Osteoblast (primary cell): ENCODE measurements around the gene EPHA4. TPM values are rescaled to one million over a fixed set of nuclear protein-coding genes. Genes with fewer than 3 reads are reported as not detected.

ENCODE experiments used
- DNase-seq: peaks from one replicate; pipeline ENCODE4 v3.0.0; 2011; ENCODE audit warnings: low spot score, mixed read lengths; ENCODE audit not compliant: insufficient read length; ENCODE audit errors: missing footprints
- H2AFZ ChIP-seq: 2 replicates; pipeline ENCODE4 v1.6.0; 2011; ENCODE audit warnings: mild to moderate bottlenecking, low read length
- H3K27ac ChIP-seq: 2 replicates; pipeline ENCODE4 v1.5.1; 2011; ENCODE audit warnings: mild to moderate bottlenecking, low read depth, low read length, moderate library complexity
- H3K27me3 ChIP-seq: 2 replicates; pipeline ENCODE4 v1.6.0; 2012; ENCODE audit warnings: mild to moderate bottlenecking, control low read depth, inconsistent platforms, low read length, moderate library complexity; ENCODE audit not compliant: insufficient read depth
- H3K36me3 ChIP-seq: 2 replicates; pipeline ENCODE4 v1.5.1; 2011; ENCODE audit warnings: mild to moderate bottlenecking, low read length, control low read depth, moderate library complexity; ENCODE audit not compliant: insufficient read depth
- H3K4me1 ChIP-seq: 2 replicates; pipeline ENCODE4 v1.5.1; 2011; ENCODE audit warnings: mild to moderate bottlenecking, low read length, control low read depth, moderate library complexity; ENCODE audit not compliant: insufficient read depth
- H3K4me2 ChIP-seq: 2 replicates; pipeline ENCODE4 v1.6.0; 2011; ENCODE audit warnings: mild to moderate bottlenecking, low read length; ENCODE audit not compliant: insufficient read depth
- H3K4me3 ChIP-seq: fragments of 200-600 bp; sonication (generic); 3 replicates; pipeline ENCODE4 v1.5.1; 2012; ENCODE audit warnings: mild to moderate bottlenecking, low read length, inconsistent platforms; ENCODE audit not compliant: insufficient read depth
- H3K79me2 ChIP-seq: 2 replicates; pipeline ENCODE4 v1.6.0; 2012; ENCODE audit warnings: mild to moderate bottlenecking, low read length, control low read depth, inconsistent platforms; ENCODE audit not compliant: insufficient read depth
- H3K9me3 ChIP-seq: 2 replicates; pipeline ENCODE4 v1.5.1; 2011; ENCODE audit warnings: low read depth, low read length, control low read depth
- H4K20me1 ChIP-seq: 2 replicates; pipeline ENCODE4 v1.6.0; 2012; ENCODE audit warnings: mild to moderate bottlenecking, low read length, control low read depth; ENCODE audit not compliant: insufficient read depth
- total RNA-seq: library from RNA; depleted of rRNA; stranded (reverse); fragments of >200 nt; gene quantifications from 2 replicates; pipeline ENCODE4 v1.2.3, GENCODE V29; 2012
- TF ChIP-seq, protein P1 (sequence below): IDR thresholded peaks from 2 replicates; pipeline ENCODE4 v1.5.1; 2011; ENCODE audit warnings: mild to moderate bottlenecking, low read depth, low read length, moderate library complexity; ENCODE audit errors: extremely low read depth

The EPHA4 gene
- total RNA-seq, 1 donor = 15.9 TPM

DNA sequence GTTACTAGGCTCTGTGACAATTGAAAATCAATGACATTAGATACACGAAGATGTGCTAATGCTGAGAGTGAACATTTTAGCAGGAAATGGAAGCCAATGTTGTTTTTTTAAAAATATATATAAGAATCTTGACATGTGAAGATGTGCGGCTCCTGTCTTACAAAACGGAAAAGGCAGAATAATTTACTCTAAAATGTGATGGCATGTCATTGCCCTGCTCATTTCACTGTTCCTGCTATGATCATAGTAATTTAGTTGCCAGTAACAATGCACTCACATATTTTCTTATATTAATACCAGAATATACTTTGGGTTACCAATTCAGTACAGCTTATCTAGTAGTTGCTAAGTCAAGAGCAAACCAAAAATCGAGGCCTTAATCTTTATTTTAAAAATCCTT lies 10.3 kb downstream of the EPHA4 start:
- no peak for DNase-seq
- Histone ChIP-seq H2AFZ (no peak overlapping the region), H3K27me3 (no peaks in the 10 kb centered on the region), H3K9me3 (no peaks in the 10 kb centered on the region), H3K27ac (no peak overlapping the region), H3K79me2 (no peaks in the 10 kb centered on the region), H3K4me1 (no peaks in the 10 kb centered on the region), H3K4me3 (no peak overlapping the region), H3K36me3 (no peaks in the 10 kb centered on the region), H4K20me1 (no peaks in the 10 kb centered on the region), H3K4me2 (no peak overlapping the region)
- TF ChIP-seq, protein P1, sequence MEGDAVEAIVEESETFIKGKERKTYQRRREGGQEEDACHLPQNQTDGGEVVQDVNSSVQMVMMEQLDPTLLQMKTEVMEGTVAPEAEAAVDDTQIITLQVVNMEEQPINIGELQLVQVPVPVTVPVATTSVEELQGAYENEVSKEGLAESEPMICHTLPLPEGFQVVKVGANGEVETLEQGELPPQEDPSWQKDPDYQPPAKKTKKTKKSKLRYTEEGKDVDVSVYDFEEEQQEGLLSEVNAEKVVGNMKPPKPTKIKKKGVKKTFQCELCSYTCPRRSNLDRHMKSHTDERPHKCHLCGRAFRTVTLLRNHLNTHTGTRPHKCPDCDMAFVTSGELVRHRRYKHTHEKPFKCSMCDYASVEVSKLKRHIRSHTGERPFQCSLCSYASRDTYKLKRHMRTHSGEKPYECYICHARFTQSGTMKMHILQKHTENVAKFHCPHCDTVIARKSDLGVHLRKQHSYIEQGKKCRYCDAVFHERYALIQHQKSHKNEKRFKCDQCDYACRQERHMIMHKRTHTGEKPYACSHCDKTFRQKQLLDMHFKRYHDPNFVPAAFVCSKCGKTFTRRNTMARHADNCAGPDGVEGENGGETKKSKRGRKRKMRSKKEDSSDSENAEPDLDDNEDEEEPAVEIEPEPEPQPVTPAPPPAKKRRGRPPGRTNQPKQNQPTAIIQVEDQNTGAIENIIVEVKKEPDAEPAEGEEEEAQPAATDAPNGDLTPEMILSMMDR = no peak

DNA sequence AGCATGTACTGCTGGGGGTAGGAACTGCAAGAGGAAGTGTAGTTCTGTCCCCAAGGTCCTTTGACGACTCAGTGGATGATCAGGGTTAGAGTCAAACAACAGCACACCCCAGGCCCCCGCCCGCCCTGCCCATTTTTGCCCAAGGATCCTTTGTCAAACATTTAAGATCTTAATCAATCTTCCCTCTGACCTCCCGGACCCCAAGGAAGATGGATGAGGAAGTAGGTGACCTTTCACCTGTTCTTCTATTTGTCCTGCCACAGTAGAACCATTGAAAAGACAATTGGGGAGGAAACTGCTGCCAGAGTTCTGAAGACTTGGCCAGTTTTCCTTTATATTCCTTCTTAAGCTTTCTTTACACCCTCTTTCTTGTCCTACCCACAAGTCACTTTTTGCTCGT lies 12.1 kb downstream of the EPHA4 start:
- no peaks in the 10 kb centered on the region for H3K79me2 ChIP-seq
- H3K36me3 ChIP-seq = no peaks in the 10 kb centered on the region
- no peak overlapping the region for H2AFZ ChIP-seq
- no peak overlapping the region for H3K27ac ChIP-seq
- no peaks in the 10 kb centered on the region for H4K20me1 ChIP-seq
- no peak overlapping the region for H3K4me3 ChIP-seq
- H3K9me3 ChIP-seq = no peaks in the 10 kb centered on the region
- no peak for DNase-seq
- TF ChIP-seq, protein P1 = no peak
- no peaks in the 10 kb centered on the region for H3K27me3 ChIP-seq
- H3K4me2 ChIP-seq = no peak overlapping the region
- no peaks in the 10 kb centered on the region for H3K4me1 ChIP-seq

DNA sequence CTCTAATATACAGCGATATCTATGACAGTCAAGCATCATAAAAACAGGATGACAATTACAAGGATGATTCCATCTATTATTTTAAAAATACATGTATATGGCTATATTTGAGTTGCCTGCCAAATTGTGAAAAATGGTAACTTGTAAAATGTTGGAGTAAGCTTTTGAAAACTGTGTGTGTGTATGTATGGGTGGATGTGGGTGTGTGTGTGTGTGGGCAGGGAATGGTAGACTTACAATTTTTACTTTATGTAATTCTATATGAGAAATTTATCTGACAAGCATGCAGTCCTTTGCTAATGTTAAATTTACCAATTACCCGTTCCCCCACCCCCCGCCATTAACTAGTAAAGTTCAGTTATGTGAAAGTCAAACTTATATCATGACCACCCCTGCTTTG lies 14.0 kb downstream of the EPHA4 start:
- no peak for DNase-seq
- H3K4me2 ChIP-seq = no peak overlapping the region
- H3K27me3 ChIP-seq = no peaks in the 10 kb centered on the region
- no peaks in the 10 kb centered on the region for H3K9me3 ChIP-seq
- H3K4me3 ChIP-seq = no peak overlapping the region
- TF ChIP-seq, protein P1 = no peak
- H3K36me3 ChIP-seq = no peaks in the 10 kb centered on the region
- H4K20me1 ChIP-seq = no peaks in the 10 kb centered on the region
- H3K27ac ChIP-seq = no peak overlapping the region
- H3K79me2 ChIP-seq = no peaks in the 10 kb centered on the region
- no peak overlapping the region for H2AFZ ChIP-seq
- H3K4me1 ChIP-seq = no peaks in the 10 kb centered on the region

DNA sequence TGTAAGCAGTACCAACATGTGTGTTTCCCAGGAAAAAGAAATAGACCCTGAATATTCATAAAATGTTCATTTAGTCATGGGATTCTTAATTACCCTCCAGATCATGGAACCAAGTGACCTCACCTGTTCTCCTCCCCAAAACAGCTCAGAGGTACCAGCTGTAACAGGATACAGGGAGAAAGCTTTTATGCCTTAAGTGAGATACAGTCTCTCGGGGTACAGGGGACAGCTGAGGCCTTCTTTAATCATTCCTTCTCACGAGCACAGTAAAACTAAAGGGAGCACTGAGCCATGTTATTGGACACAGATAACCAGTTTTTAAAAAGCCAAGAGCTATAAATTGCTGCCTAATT lies 16.6 kb downstream of the EPHA4 start:
- Histone ChIP-seq H3K4me3 (no peak overlapping the region), H3K4me2 (no peak overlapping the region), H3K9me3 (no peaks in the 10 kb centered on the region), H2AFZ (peak overlapping the region; percentile 17), H3K27ac (no peak overlapping the region), H3K79me2 (no peaks in the 10 kb centered on the region), H3K27me3 (no peaks in the 10 kb centered on the region), H3K36me3 (no peaks in the 10 kb centered on the region), H3K4me1 (no peaks in the 10 kb centered on the region), H4K20me1 (no peaks in the 10 kb centered on the region)
- TF ChIP-seq, protein P1 = no peak
- no peak for DNase-seq
